HPDE6-E6E7 (cell line): ENCODE data around the gene FBXW2.

Source experiments
- DNase-seq: peaks from one replicate; pipeline ENCODE4 v3.0.0; 2011; ENCODE audit warnings: missing footprints; ENCODE audit errors: extremely low spot score

FBXW2 gene

DNA sequence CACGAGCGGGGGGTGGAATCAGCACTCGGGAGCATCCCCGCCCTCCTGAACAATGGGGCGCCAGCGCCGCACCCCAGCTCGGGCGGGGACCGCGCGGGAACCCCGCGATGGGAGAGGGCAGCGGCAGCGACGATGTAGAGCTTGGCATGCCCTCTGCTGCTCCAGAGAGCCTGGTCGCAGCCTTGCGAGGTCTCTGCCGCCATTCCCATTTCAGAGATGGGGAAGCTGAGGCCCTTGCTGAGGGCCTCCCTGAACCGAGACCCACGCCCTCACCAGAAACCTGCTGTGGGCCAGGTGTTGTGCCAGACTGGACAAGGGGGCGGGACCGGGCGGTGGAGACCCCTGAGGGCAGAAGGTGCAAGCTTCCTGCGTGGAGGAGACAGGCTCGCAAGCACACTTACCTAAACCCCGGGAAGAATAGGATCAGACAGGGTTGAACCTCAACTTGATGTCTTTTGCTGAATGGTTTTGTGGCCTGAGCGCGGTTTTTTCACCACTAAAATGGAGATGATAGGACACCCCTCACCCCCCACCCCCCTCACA lies 78.3 kb downstream of the FBXW2 start:
- DNase-seq, result no peak

DNA sequence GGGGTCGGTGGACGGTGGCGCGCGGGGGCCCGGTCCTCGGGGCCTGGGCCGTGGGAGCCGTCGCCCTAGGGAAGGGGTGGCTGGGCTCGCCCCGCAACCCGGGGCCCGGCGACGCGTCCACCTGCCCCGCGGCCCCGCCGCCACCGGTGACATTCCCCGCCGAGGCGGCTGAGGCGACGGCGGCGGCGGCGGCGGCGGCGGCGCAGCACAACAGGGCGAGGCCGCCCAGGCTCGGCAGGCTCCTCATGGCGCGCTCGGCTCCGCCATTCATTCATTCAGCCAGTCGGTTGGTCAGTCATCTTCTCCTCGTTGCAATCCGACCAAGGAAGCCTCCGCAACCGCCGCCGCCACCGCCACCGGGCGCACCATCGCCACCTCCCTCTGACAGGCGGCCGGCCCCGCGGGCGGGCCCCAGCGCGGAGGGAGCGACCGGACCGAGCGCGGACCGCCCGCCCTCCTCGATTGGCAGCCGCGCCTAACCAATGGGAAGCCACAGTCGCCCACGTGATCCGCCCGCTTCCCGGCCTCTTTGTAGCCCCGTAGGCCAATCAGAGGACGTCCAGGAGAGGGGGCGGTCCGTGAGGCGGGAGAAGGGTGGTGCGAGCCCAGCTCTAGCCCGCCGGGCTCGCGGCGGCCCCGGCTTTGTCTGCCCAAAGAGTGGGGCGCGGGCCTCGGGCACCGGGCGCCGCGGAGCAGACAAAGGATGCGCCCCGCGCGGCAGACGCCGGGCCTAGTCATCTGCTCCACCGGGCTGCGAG lies 78.9 kb downstream of the FBXW2 start, which contains the start of gene MEGF9:
Gene MEGF9 (minus strand): TSS at position 383 of the 758 bp plus-strand sequence. CDS start 112 bp downstream, at position 271.
- DNase-seq, result peak; percentile 93

DNA sequence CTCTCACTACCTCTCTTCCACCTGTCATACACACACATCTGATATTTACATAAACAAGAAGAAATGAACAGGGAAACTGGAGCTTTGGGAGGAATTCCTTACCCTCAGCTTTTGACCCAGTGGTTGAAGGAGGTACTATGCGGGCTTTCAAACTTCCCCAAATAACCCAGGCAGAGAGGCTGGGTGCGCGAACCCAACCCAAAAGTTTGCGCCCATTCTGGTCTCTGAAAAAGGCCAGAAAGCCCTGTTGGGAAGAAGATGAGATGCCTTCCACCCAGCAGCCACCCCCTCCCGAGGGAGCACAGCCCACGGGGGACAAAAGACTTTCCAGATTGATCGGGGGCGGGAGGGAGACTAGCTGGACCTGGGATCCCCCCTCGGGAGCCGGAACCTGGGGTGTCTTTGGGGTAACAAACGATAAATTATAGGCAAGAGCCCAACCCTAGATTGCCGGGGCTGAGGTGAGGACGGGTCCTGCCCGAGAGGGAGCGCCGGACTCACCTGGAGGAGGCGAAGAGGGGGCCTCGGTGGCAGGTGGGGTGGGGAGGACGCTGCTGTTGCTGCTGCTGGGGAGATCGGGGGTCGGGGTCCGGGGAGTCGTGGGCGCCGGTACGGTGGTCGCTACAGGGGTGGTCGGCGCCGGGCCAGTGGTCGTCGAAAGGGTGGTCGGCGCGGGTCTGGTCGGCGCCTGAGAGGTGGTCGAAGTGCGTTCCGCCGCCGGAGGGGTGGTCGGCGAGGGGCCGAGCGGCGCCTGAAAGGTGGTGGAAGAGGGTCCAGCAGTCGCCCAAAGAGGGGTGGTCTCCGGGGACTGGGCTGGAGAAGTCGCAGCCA lies 79.7 kb downstream of the FBXW2 start:
- DNase-seq, result no peak

DNA sequence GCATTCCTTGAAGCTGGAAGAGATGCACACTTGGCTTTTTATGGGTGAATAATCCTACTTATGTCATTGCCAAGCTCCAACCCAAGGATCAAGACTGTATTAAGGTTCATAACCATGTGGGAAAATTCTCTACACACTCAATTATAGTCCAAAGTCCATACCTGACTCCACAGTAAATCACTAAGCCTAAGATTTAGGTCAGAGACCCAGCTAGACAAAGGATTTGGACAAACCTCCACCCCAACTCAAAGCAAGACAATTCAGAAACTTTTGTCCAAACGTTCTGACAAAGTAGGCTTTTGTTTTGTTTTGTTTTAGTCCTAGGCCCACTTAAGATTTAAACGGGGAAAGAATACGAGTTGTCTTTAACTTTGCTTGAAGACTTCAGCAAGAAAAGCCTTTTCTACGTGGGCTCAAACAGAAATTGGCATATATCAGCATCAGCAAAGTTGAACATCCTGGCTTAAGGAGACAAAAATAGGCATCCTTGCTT lies 80.6 kb downstream of the FBXW2 start:
- DNase-seq, result no peak

DNA sequence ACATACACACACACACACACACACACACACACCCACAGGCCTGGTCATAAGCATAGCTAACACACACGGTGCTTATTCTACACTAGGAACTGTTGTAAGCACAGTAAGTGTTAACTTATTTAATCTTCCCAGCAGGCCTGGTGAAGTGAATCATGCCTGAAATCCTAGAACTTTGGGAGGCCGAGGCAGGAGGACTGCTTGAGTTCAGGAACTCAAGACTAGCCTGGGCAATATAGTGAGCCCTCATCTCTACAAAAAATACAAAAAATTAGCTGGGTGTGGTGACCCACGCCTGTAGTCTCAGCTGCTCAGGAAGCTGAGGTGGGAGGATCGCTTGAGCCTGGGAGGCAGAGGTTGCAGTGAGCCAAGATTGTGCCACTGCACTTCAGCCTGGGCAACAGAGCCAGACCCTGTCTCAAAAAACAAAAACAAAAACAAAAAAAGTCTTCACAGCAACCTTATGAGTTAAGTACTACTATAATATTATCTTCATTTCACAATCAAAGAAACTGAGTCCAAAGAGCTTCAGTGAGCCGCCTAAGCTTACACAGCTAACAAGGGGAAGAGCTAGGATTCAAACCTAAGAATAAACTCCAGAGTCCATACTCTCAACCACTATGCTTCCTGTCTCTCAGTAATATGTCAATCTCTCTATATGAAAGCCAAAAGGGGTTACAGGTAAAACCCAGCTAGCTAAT lies 81.2 kb downstream of the FBXW2 start:
- DNase-seq, result no peak

DNA sequence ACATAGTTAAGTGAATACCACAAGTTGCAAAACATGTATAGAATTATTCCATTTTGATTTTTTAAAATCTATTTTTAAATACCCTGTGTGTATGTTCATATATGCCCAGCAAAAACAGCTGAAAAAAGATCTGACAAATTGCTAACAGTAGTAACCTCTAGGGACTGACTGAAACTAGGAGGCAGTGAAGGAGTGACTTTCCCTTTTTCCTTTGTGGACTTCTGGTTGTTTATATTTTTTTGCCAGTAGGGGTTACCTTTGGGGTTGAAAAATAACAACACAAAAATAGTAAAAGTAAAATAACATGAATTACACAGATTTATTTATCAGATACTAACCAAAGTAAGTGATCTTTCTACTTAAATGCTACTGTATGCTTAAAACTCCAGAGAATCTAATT lies 81.9 kb downstream of the FBXW2 start:
- no peak for DNase-seq

DNA sequence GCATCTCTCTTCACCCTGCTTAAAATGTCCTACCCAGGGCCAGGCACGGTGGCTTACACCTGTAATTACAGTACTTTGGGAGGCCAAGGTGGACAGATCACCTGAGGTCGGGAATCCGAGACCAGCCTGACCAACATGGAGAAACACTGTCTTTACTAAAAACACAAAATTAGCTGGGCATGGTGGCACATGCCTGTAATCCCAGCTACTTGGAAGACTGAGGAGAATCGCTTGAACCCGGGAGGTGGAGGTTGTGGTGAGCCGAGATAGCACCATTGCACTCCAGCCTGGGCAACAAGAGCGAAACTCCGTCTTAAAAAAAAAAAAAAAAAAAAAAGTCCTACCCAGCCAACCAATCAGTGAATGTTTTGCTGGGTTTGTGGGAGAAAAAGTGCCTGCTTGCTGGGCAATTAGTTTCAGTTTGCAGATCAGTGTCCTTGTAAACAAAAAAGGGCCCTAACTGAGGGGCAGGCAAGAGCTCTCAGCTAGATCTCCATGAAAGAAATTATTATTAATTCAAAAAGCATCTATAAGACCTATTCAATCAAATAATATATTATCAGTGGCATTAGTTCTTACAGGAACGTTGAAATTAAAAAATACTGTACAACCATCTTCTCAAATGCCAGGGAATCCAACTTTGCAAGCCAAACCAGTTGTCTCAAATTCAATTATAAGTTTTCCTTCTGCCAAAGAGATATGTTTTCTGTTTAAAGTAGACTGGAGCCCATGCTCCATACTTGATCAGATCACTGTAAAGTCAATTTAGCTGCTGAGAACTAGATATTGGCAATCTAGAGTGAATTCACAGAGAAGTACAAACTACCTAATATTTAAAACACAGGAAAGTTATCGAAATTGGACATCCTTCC lies 82.9 kb downstream of the FBXW2 start:
- no peak for DNase-seq

DNA sequence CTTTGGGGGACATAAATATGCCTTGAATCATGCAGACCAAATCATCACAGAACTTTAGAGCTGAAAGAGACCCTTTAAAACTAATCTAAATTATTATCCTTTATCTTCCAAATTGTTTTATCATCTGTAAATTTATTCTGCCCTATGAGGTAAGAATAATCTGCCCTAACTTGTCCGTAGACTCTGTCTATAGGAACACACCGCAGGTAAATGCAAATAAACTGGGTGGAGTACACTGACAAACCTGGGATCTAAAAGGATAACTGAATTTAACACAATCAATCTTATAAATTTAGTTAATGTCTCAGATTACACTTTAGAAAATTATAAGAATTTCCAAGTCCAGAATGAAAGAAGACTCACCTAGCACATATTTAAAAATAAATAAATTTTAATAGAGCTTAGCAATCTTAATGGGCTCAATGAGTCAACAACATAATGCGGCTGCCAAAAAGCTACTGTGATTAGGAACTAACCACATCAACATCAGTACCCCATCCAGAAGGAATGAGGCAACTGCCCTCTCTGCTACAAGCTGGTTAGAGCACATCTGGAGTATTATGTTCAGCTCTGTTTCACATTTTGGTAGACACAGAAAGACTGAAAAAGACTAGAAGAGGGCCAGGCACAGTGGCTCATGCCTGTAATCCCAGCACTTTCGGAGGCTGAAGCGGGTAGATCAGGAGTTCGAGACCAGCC lies 84.5 kb downstream of the FBXW2 start:
- no peak for DNase-seq

DNA sequence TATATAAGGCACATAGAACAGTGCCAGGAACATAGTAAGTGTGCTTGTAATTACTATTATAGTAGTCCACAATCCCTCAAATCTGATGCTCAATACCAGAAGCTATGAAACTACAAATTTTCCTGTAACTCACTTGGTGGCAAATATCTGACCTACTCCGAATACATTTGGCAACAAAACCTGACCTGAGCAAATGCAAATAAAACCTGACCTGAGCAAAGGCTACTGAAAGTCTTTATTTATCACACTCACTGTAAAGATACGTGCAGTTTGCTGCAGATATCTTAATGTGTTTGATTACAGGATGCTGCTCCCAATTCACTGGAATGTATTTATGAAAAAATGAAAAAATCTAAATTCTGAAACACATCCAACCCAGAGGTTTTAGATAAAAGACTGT lies 86.0 kb downstream of the FBXW2 start:
- DNase-seq, result no peak
